ENCODE results near the gene ARHGAP22.

Gene ARHGAP22

DNA sequence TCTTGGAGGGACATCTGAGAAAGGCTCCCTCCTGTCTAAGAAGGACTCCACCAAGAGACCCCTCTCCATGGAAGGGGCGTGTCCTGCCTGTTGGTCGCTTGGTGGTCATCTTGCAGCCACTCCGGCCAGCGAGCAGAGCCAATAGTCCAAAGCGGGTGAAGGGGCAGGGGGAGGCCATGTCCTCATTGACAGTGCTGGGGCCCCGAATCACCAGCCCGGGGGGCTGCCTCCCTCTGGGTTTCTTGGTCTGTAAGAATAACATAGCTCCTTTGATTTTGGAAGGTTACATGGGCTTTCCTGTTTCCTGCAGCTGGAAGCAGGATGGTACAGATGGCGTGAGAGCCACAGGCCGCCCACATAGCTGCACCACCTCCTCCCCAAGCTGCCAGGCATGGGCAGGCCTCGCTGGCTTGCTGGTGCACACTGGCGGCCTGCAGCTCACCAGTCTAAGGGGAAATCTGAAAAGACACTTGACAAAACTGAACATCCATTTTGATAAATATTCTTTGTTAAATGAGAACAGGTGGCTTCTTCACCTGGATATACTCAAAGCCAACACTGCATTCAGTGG lies 105.8 kb downstream of the ARHGAP22 start:
- Histone ChIP-seq H4K20me1 (peaks cover 0 to 65% (median 0%) of the 10 kb centered on the region in 11 experiments; a peak in 5 of 22 replicates), H3K36me3 (no peaks in the 10 kb centered on the region), H3K4me3 (no peak overlapping the region), H3K27me3 (no peaks in the 10 kb centered on the region), H3K4me2 (peak overlapping the region in 4 of 11 experiments; percentile 5 to 16 (median 8); a peak in 2 of 22 replicates), H3K27ac (no peak overlapping the region), H3K9me3 (replicated peaks in 1 of 11) (no peaks in the 10 kb centered on the region), H3K9ac (no peak overlapping the region), H3K4me1 (peaks cover 11 to 69% (median 37%) of the 10 kb centered on the region in 10 experiments)
- TF ChIP-seq Cebpa-rat (IDR thresholded peaks at IDR 0.05): no peak

DNA sequence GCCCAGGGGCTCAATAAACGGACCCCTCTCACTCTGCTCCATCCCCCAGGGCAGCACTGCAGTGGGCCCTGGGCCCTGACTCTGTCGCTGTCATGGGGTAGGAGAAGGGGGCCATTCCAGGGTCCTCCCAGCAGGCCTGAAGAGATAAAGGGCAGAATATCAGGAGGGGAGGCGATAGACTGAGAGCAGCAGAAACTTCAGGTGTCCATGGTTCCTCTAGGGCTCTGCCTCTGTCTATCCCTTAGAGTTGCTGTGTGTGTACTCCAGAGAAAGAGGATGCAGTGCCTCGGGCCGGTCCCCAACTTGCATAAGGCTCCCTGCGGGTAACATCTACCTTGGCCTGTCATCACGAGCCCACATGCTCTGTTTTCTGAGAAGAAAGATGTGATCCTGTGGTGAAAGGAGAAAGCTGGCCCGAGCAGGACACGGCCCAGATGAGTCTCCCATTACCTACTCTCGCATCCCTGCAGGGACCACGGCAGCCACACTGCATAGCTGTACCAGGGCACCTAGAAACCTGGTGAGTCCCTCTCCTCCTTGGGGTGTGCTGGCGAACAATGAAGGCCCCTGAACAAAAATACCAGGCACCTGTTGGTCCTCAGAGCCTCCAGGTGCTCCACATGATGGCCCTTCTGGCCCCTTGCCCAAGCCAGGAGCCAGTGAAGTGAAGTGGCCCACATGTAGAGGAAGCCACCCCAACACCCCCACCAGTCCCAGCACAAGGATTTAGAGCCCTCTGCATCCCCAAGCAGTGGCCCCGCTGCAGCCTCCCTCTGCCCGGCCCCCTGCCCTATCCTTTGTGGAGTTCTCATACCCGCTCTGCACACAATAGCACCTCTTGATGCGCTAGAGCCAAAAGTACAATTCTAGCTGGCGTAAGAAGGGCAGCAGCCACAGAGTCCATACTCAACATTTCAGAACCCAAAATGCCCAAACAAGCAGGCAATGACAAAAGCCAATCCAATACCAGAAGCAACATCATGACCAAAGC lies 106.8 kb downstream of the ARHGAP22 start:
- no peaks in the 10 kb centered on the region for H3K36me3 ChIP-seq
- peak overlapping the region in 5 of 11 experiments; percentile 61 to 80 (median 67); a peak in 10 of 22 replicates for H3K4me2 ChIP-seq
- H3K9ac ChIP-seq: no peak overlapping the region; a peak in 1 of 22 replicates

DNA sequence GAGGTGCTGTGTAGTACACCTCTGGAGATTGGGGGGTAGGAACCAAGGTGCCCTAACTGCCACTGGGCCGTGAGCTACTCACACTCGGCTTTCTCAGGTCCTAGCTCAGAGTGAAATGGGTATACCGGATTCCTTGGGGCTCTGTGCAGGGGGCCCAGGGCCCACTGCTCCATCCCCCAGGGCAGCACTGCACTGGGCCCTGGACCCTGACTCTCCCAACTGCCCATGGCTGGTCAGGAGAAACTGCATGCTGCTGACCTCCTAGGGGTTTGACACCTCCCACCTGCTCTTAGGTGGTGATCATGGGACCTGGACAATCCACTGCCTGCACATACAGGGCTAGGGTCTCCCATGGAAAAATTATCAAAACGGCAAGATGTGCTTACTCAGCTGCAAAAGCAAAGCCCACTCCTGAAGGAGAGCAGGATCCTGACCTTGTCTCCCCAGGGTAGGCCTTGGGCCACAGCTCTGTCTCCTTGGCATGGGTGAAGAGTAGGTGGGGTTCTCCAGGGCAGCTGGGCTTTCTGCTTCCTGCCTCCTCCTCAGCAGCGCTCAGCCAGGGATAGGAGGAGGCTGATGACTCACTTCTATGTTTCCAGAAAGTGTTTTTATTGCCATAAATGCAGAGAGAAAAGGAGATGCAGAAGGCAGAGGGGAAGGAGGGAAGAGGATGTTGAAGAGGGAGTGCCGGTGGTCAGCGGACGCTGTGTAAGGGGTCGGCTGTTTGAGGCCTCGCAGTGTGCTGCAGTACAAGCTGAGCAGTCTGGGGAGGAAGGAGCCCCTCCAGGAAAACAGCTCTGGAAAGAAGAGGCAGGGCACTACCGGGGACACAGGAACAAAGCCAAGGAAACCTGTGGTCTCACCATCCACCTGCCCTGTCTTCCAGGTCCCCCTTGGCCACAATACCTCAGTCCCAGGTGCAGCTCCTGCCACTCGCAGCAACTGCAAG lies 107.8 kb downstream of the ARHGAP22 start:
- Histone ChIP-seq H3K4me1 (peaks cover 23 to 73% (median 43%) of the 10 kb centered on the region in 10 experiments), H3K4me2 (peak overlapping the region in 5 of 11 experiments; percentile 61 to 80 (median 67); a peak in 10 of 22 replicates), H3K27me3 (no peaks in the 10 kb centered on the region), H4K20me1 (peaks cover 0 to 56% (median 0%) of the 10 kb centered on the region in 11 experiments; a peak in 6 of 22 replicates), H3K9ac (no peak overlapping the region; a peak in 1 of 22 replicates), H3K36me3 (no peaks in the 10 kb centered on the region), H3K9me3 (replicated peaks in 1 of 11) (no peaks in the 10 kb centered on the region), H3K4me3 (no peak overlapping the region), H3K27ac (no peak overlapping the region)
- no peak for TF ChIP-seq Cebpa-rat (IDR thresholded peaks at IDR 0.05)

More for the DNA sequence above, 106.8 kb downstream of the ARHGAP22 start:
- H3K4me1 ChIP-seq: peaks cover 20 to 79% (median 47%) of the 10 kb centered on the region in 10 experiments
- H3K4me3 ChIP-seq: no peak overlapping the region
- no peaks in the 10 kb centered on the region for H3K9me3 ChIP-seq (replicated peaks in 1 of 11)
- H3K27ac ChIP-seq: no peak overlapping the region
- peaks cover 0 to 64% (median 0%) of the 10 kb centered on the region in 11 experiments; a peak in 6 of 22 replicates for H4K20me1 ChIP-seq
- no peaks in the 10 kb centered on the region for H3K27me3 ChIP-seq
- TF ChIP-seq Cebpa-rat (IDR thresholded peaks at IDR 0.05): no peak

DNA sequence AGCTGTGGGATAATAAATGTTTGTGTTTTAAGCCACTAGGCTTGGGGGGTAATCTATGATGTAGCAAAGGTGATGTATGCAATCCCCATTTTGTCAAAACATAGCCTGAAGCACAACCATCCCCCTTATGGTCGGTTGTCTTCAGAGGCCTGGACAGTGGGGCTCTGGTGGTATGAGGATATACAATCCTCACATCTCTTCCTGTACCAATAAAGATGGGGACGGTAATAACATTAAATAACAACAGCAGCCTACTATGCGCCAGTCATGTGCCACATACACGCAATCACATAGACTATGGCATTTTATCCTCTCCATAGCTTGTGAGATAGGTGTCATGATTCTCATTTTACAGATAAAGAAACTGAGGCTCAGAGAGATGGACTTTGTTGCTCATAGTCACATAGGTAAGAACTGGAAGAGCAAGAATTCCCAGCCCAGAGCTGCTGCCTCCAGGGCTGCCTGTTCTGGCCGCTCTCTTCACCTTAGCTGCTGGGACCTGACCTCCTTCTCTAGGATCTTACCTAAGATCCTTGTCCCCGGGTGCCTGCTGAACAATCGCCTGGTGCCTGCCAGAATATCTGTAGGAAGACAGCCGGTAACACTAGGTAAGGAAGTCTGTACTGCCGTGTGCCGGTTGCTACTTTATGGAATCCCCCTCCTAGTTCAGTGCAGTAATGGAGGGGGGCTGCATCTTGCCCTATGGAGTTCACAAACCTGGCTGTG lies 108.6 kb downstream of the ARHGAP22 start:
- H3K4me1 ChIP-seq: peaks cover 22 to 65% (median 36%) of the 10 kb centered on the region in 10 experiments
- H4K20me1 ChIP-seq: peaks cover 0 to 59% (median 0%) of the 10 kb centered on the region in 11 experiments; a peak in 5 of 22 replicates
- H3K36me3 ChIP-seq: no peaks in the 10 kb centered on the region
- H3K4me2 ChIP-seq: peak overlapping the region in 3 of 11 experiments; percentile 67 to 80 (median 74); a peak in 6 of 22 replicates
- TF ChIP-seq Cebpa-rat (IDR thresholded peaks at IDR 0.05): no peak
- no peak overlapping the region for H3K27ac ChIP-seq
- no peaks in the 10 kb centered on the region for H3K9me3 ChIP-seq (replicated peaks in 1 of 11)
- no peaks in the 10 kb centered on the region for H3K27me3 ChIP-seq
- H3K4me3 ChIP-seq: no peak overlapping the region
- no peak overlapping the region for H3K9ac ChIP-seq

DNA sequence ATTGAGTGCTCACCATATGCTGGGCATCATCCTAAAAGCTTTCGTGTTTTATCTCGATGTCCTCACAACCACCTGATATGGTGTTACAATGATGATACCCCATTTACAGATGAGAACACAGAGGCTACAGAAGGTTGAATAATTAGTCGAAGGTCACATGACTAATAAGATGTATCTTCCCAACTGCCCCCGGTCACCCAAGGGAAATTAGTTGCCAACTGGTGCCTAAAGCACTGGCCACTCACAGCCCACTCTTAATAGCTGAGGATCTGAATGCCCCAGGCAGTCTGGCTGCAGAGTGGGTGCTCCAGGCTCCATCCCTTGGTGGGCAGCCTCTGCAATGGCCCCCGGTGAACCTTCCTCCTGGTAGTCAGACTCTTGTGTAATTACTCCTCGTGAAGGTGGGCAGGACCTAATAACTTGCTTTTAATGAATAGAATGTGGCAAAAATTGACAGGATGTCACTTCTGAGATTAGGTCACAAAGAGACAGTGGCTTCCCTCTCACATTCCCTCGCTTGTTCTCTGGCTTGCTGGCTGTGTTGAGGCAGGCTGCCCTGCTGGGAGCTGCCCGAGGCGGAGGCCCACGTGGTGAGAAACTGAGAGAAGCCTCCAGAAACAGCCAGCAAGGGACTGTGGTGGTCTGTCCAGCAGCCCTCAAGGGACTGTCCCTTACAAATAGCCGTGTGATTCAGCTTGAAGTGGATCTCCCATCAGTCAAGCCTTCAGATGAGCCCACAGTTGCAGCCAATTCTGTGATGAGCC lies 109.4 kb downstream of the ARHGAP22 start:
- H3K4me3 ChIP-seq: no peak overlapping the region
- H4K20me1 ChIP-seq: peaks cover 0 to 66% (median 0%) of the 10 kb centered on the region in 11 experiments; a peak in 5 of 22 replicates
- H3K4me2 ChIP-seq: no peak overlapping the region
- TF ChIP-seq Cebpa-rat (IDR thresholded peaks at IDR 0.05): no peak
- H3K4me1 ChIP-seq: peaks cover 18 to 57% (median 30%) of the 10 kb centered on the region in 10 experiments
- no peaks in the 10 kb centered on the region; a peak in 1 of 22 replicates for H3K36me3 ChIP-seq
- H3K27ac ChIP-seq: no peak overlapping the region
- H3K27me3 ChIP-seq: no peaks in the 10 kb centered on the region
- H3K9me3 ChIP-seq (replicated peaks in 1 of 11): no peaks in the 10 kb centered on the region
- H3K9ac ChIP-seq: no peak overlapping the region

DNA sequence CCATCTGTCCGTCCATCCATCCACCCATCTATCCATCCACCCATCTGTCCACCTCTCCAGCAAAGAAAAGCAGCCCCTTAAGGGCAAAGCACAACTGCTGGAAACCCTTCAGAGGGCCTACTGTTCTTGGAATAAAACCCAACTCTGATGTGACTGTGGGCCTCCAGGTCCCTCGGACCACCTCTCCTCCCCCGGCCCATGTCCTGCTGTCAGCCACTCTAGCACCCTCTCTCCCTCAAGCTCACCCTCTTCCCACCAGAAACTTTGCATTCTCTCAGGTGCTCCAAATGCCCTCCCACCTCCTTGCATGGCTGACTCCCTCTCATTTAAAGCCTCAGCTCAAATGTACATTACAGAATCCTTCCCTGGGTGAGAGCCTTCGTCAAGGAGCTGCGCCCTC lies 110.3 kb downstream of the ARHGAP22 start:
- H3K4me2 ChIP-seq: peak overlapping the region in 9 of 11 experiments; percentile 45 to 76 (median 62); a peak in 9 of 22 replicates
- no peaks in the 10 kb centered on the region; a peak in 1 of 22 replicates for H3K36me3 ChIP-seq
- no peak for TF ChIP-seq Cebpa-rat (IDR thresholded peaks at IDR 0.05)
- peaks cover 18 to 53% (median 30%) of the 10 kb centered on the region in 10 experiments for H3K4me1 ChIP-seq
- H3K4me3 ChIP-seq: no peak overlapping the region
- H3K9ac ChIP-seq: no peak overlapping the region
- peaks cover 0 to 67% (median 0%) of the 10 kb centered on the region in 11 experiments; a peak in 5 of 22 replicates for H4K20me1 ChIP-seq
- H3K9me3 ChIP-seq (replicated peaks in 1 of 11): no peaks in the 10 kb centered on the region
- no peak overlapping the region for H3K27ac ChIP-seq
- no peaks in the 10 kb centered on the region for H3K27me3 ChIP-seq

DNA sequence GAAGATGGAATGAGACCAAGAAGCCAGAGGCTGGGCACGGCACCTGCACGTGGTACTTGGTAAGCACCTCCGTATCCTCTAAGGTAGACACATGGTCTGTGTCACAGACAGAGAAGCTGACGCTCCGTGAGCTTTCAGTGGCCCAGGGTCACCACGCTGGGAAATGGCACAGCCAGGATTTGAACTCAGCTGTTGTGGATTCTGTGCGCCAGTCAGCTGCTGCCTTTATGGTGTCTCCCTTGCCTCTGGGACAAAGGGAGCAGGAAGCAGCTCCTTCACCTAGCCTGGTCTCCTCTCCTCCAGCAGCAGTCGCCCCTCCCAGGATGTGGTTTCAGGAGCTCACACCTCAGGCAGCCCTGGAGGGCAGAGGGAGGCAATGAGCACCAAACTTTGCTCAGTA lies 110.8 kb downstream of the ARHGAP22 start:
- Histone ChIP-seq H4K20me1 (peaks cover 0 to 64% (median 0%) of the 10 kb centered on the region in 11 experiments; a peak in 5 of 22 replicates), H3K27me3 (no peaks in the 10 kb centered on the region), H3K4me1 (peaks cover 18 to 51% (median 30%) of the 10 kb centered on the region in 10 experiments), H3K4me2 (peak overlapping the region; percentile 45 to 76 (median 62); a peak in 18 of 22 replicates), H3K9ac (no peak overlapping the region), H3K27ac (no peak overlapping the region), H3K36me3 (no peaks in the 10 kb centered on the region; a peak in 1 of 22 replicates), H3K9me3 (replicated peaks in 1 of 11) (no peaks in the 10 kb centered on the region), H3K4me3 (no peak overlapping the region)
- TF ChIP-seq Cebpa-rat (IDR thresholded peaks at IDR 0.05): no peak
